ENCODE data around the gene SORCS3. TPM values are rescaled to one million over a fixed set of nuclear protein-coding genes. Genes with fewer than 3 reads are reported as not detected.

Gene SORCS3
- polyA plus RNA-seq, 3 donors = not detected

DNA sequence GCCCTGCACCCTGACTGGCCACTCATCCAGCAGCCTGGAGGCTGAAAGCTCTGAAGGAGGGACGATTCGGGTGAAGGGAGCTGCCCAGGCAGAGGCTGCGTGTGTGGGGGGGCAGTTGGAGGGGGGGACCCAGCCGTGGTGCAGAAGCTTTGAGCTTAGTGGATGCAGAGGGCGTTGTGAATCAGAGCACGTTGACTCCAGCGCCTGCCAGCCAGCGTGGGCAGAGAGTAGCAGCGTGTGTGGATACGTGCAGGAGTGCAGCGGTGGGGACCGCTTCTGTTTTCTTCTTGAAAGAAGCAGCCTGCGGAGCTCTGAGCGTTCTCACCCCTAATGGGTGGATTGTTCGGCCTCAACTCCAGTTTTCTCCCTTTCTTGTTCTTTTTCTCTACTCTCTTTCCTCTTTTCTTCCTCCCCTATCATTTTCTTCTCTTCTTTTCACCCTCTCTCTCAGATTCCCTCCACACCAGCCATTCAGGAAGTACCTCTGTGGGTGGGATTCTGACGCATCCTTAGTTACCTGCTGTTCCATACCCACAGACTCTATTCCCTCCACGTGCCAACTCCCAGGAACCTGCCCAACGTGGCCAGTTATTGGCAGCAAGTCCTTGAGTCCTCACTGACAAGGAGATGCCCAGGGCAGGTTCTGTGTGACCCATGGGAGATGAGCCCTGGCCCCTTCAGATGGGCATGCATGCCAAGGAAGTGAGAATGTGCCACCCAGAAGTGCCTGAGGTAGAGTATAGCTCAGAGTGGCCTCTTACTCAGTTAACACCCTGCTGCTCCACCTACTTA is 47.4 kb downstream of the SORCS3 start:
- no peak overlapping the region for H3K27ac ChIP-seq (ENCODE audit: low read depth in 1 of 2, low read length in 2 of 2)
- no peak overlapping the region for H3K27ac Mint-ChIP-seq
- no peak overlapping the region for H2AFZ ChIP-seq (ENCODE audit: insufficient read depth, low read depth, low read length, poor library complexity, severe bottlenecking)
- no peaks in the 10 kb centered on the region for H3K36me3 ChIP-seq (replicated peaks in 1 of 2; ENCODE audit: control insufficient read depth in 1 of 2, insufficient read depth in 2 of 2, low read length in 2 of 2)
- peaks cover 0 to 2% (median 0%) of the 10 kb centered on the region in 7 donors for H3K9me3 Mint-ChIP-seq
- H3K9me3 ChIP-seq (replicated peaks in 1 of 2; ENCODE audit: control insufficient read depth in 1 of 2, insufficient read depth in 1 of 2, low read length in 2 of 2) = no peaks in the 10 kb centered on the region
- H3K9ac ChIP-seq (ENCODE audit: insufficient read depth, low read length, poor library complexity, severe bottlenecking) = no peak overlapping the region
- H3K27me3 Mint-ChIP-seq (ENCODE audit: low read depth in 3 of 3) = peaks cover 3 to 9% (median 3%) of the 10 kb centered on the region in 3 donors
- no peaks in the 10 kb centered on the region for H3K27me3 ChIP-seq (ENCODE audit: control insufficient read depth in 2 of 2, insufficient read depth in 2 of 2, low read length in 2 of 2)
- H3K4me3 Mint-ChIP-seq = no peak overlapping the region
- no peak overlapping the region for H3K4me3 ChIP-seq (replicated peaks in 1 of 3; ENCODE audit: low read depth in 2 of 3, low read length in 3 of 3)
- TF ChIP-seq, protein P1, sequence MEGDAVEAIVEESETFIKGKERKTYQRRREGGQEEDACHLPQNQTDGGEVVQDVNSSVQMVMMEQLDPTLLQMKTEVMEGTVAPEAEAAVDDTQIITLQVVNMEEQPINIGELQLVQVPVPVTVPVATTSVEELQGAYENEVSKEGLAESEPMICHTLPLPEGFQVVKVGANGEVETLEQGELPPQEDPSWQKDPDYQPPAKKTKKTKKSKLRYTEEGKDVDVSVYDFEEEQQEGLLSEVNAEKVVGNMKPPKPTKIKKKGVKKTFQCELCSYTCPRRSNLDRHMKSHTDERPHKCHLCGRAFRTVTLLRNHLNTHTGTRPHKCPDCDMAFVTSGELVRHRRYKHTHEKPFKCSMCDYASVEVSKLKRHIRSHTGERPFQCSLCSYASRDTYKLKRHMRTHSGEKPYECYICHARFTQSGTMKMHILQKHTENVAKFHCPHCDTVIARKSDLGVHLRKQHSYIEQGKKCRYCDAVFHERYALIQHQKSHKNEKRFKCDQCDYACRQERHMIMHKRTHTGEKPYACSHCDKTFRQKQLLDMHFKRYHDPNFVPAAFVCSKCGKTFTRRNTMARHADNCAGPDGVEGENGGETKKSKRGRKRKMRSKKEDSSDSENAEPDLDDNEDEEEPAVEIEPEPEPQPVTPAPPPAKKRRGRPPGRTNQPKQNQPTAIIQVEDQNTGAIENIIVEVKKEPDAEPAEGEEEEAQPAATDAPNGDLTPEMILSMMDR (IDR thresholded peaks at IDR 0.05) = no peak
- H3K36me3 Mint-ChIP-seq = no peaks in the 10 kb centered on the region
- H3K79me2 ChIP-seq (ENCODE audit: insufficient read depth, low read length) = no peaks in the 10 kb centered on the region
- no peaks in the 10 kb centered on the region for H4K20me1 ChIP-seq (ENCODE audit: insufficient read depth, low read length)
- no peak overlapping the region for H3K4me2 ChIP-seq (replicated peaks; ENCODE audit: extremely low read depth, low read length, poor library complexity, severe bottlenecking)
- intact Hi-C loops (cut with micrococcal nuclease) = no loop called here
- DNase-seq = no peak
- 66% methylated on average over 16 of the region's 18 CpGs for WGBS (ENCODE audit: insufficient coverage)
- H3K4me1 ChIP-seq (ENCODE audit: control insufficient read depth in 1 of 2, insufficient read depth in 2 of 2, low read length in 2 of 2) = no peaks in the 10 kb centered on the region
- no peaks in the 10 kb centered on the region for H3K4me1 Mint-ChIP-seq

DNA sequence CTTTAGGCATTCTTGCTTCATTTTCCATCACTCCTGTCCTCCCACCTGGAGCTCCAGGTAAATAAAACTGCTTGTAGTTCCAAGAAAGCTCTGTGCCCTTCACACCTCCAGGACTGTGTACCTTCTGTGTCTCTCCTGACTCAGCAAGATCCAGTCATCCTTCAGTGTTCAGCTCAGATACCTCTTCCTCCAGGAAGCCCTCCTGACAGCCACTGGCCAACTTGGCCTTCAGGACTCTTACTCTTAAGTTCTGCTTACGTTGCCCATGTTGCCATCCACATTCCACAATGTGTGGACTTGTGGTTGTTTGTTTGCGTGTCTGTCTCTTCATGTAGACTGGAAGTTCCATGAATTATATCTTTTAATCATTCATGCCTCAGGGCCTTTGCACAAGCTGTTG is 48.0 kb downstream of the SORCS3 start:
- no CpG with 5 or more reads among the region's 2 CpGs for WGBS (ENCODE audit: insufficient coverage)
- H2AFZ ChIP-seq (ENCODE audit: insufficient read depth, low read depth, low read length, poor library complexity, severe bottlenecking) = no peak overlapping the region
- no peaks in the 10 kb centered on the region for H3K4me1 Mint-ChIP-seq
- TF ChIP-seq, protein P1 (IDR thresholded peaks at IDR 0.05) = no peak
- H3K27ac Mint-ChIP-seq = no peak overlapping the region
- H3K36me3 Mint-ChIP-seq = no peaks in the 10 kb centered on the region
- H4K20me1 ChIP-seq (ENCODE audit: insufficient read depth, low read length) = no peaks in the 10 kb centered on the region
- H3K9me3 Mint-ChIP-seq = peaks cover 0 to 2% (median 0%) of the 10 kb centered on the region in 7 donors
- no peaks in the 10 kb centered on the region for H3K4me1 ChIP-seq (ENCODE audit: control insufficient read depth in 1 of 2, insufficient read depth in 2 of 2, low read length in 2 of 2)
- H3K27ac ChIP-seq (ENCODE audit: low read depth in 1 of 2, low read length in 2 of 2) = no peak overlapping the region
- no peak overlapping the region for H3K9ac ChIP-seq (ENCODE audit: insufficient read depth, low read length, poor library complexity, severe bottlenecking)
- H3K4me3 Mint-ChIP-seq = no peak overlapping the region
- intact Hi-C loops (cut with micrococcal nuclease) = no loop called here
- H3K27me3 ChIP-seq (ENCODE audit: control insufficient read depth in 2 of 2, insufficient read depth in 2 of 2, low read length in 2 of 2) = no peaks in the 10 kb centered on the region
- H3K36me3 ChIP-seq (replicated peaks in 1 of 2; ENCODE audit: control insufficient read depth in 1 of 2, insufficient read depth in 2 of 2, low read length in 2 of 2) = no peaks in the 10 kb centered on the region
- no peak overlapping the region for H3K4me2 ChIP-seq (replicated peaks; ENCODE audit: extremely low read depth, low read length, poor library complexity, severe bottlenecking)
- peaks cover 3 to 9% (median 3%) of the 10 kb centered on the region in 3 donors for H3K27me3 Mint-ChIP-seq (ENCODE audit: low read depth in 3 of 3)
- H3K9me3 ChIP-seq (replicated peaks in 1 of 2; ENCODE audit: control insufficient read depth in 1 of 2, insufficient read depth in 1 of 2, low read length in 2 of 2) = no peaks in the 10 kb centered on the region
- no peak overlapping the region for H3K4me3 ChIP-seq (replicated peaks in 1 of 3; ENCODE audit: low read depth in 2 of 3, low read length in 3 of 3)
- no peaks in the 10 kb centered on the region for H3K79me2 ChIP-seq (ENCODE audit: insufficient read depth, low read length)
- DNase-seq = no peak
